Suppressor macrophage (primary cell): ENCODE data around the gene TMEM260.
A peak's percentile ranks its signal among the peaks of the same experiment; 100 is the strongest.

Source experiments
- DNase-seq, 4 experiments: peaks; one replicate each; pipeline ENCODE4 v3.0.0-alpha.2; 2020 to 2022
- total RNA-seq, 17 experiments: gene quantifications; one replicate each; lab custom pipeline; 2026; ENCODE audit warnings: mixed read lengths in 6 of 17, inconsistent platforms in 3 of 17; lab: John Stamatoyannopoulos, UW

The TMEM260 gene
- 11.6 to 31.0 (median 21.2) reads per million in 17 experiments for total RNA-seq

- DNase-seq, result peak; percentile 91 to 94 (median 94)
Observed at GRCh38 chr14:56579345-56580220, at the start of gene TMEM260. TMEM260 (plus strand) TSS chr14:56579798; CDS start chr14:56579915, 117 bp downstream.

GRCh38 chr14:56532546-56532945, 47.1 kb upstream of the TMEM260 start:
- no peak for DNase-seq

GRCh38 chr14:56534656-56535055, 44.9 kb upstream of the TMEM260 start:
- no peak for DNase-seq

DNA sequence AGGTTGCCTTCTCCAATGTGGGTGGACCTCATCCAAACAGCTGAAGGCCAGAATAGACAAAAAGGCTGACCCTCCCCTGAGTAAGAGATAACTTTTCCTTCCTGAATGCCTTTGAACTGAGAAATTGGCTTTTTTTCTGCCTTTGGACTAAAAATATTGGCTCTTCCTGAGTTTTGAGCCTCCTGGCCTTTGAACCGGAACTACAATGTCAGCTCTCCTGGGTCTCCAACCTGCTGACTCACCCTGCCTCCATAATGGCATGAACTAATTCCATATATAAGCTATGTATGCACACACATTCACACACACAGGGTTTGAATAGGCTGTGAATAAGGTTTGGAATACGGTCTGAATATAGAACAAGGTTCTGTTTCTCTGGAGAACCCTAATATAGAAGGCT, 39.7 kb upstream of the TMEM260 start:
- no peak for DNase-seq

- no peak for DNase-seq
Observed at GRCh38 chr14:56543436-56543835, 36.2 kb upstream of the TMEM260 start.

GRCh38 chr14:56549721-56550120, 29.9 kb upstream of the TMEM260 start:
- DNase-seq, result no peak

GRCh38 chr14:56552615-56553014, 27.0 kb upstream of the TMEM260 start:
- no peak for DNase-seq

GRCh38 chr14:56554301-56554700, 25.3 kb upstream of the TMEM260 start:
- DNase-seq, result no peak

DNA sequence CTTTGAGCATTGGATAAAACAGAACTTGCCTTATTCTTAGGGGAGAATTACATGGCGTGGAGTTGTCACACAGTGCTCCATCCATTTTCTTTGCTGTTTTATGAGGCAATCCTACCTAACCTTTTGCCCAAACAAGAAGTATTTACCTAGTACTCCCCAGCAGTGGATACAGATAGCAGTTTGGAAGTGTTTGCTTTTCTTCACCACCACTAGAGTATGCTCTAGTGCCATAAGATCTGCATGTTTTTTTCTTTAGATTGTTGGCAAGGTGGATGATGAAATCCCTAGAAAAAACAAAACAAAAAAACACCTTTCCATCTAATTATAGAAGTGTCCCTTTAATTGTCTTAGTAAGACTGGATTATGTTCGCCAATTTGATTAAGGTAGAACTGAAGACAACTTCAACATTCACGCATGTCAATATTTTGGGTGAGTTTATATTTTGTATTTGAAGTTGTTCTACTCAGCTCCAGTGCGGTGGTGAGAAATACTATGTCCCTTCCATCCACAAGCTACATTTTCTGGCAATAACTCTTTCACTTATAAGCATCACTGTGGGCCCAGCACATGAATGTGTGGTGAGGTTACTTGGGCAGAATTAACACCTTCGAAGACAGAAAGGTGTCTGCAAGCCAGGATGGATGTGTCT, 23.6 kb upstream of the TMEM260 start:
- peak in 1 of 4 experiments; percentile 6 for DNase-seq

- no peak for DNase-seq
Observed at GRCh38 chr14:56559182-56559581, 20.4 kb upstream of the TMEM260 start.

DNA sequence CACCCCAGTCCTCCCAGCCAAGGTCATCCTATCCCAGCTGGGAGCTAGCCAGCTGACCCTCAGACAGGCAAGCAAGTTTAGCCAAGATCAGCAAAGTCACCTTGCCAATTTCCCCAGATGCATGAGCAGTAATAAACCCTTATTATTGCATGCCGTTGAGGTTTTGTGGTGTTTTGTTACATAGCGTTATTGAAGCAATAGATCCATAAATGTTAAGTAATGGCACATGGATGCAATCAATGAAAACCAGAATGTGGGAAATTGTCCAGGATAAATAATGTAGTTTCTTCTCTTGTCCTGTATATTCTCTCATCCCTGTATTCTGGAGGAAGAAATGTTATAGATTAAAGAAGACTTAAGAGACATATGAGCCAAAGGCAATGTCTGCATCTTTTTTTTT, 18.0 kb upstream of the TMEM260 start:
- DNase-seq, result no peak

GRCh38 chr14:56562883-56563282, 16.7 kb upstream of the TMEM260 start:
- no peak for DNase-seq

GRCh38 chr14:56569174-56569573, 10.4 kb upstream of the TMEM260 start:
- no peak for DNase-seq

DNA sequence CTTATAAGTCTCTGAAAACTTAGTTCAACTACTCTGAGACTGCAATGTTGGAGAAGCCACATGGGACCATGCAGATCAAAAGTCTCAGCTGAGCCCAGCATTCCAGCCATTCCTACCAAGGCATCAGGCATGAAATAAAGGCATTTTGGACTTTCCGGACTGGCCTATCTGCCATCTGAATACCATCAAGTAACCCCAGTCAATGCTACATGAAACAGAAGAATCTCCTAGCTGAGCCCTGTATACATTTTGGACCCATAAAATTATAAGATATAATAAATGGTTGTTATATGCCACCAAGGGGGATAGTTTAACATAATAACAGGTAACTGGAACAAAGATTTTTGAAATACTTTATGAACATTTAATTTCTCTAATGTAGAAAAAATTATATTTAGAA, 9.3 kb upstream of the TMEM260 start:
- DNase-seq, result no peak

GRCh38 chr14:56580221-56580711, 668 bp downstream of the TMEM260 start:
- peak in 1 of 4 experiments; percentile 29 for DNase-seq

GRCh38 chr14:56581041-56581727, 1.6 kb downstream of the TMEM260 start:
- DNase-seq, result peak in 2 of 4 experiments; percentile 5 to 14

GRCh38 chr14:56585461-56586084, 6.0 kb downstream of the TMEM260 start:
- DNase-seq, result no peak

DNA sequence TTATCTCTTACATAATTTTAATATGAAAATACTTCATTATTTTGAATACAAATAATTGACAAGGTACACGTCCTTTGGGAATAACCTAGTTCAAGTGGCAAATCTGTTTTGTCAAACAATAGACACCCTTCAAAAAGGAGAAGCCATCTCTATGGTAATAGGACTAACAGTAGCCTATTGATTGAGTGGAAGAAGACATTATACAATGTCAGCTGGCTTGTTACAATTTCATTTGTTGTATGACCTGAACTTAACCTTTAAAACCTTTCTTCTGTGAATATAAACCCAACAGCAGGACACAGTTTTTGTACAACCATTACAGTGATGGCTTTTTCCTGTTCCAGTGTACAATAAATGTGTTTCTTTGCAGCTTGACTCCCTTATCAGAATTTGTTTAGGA, 8.1 kb downstream of the TMEM260 start:
- DNase-seq, result no peak

GRCh38 chr14:56590535-56590960, 10.9 kb downstream of the TMEM260 start:
- no peak for DNase-seq

DNA sequence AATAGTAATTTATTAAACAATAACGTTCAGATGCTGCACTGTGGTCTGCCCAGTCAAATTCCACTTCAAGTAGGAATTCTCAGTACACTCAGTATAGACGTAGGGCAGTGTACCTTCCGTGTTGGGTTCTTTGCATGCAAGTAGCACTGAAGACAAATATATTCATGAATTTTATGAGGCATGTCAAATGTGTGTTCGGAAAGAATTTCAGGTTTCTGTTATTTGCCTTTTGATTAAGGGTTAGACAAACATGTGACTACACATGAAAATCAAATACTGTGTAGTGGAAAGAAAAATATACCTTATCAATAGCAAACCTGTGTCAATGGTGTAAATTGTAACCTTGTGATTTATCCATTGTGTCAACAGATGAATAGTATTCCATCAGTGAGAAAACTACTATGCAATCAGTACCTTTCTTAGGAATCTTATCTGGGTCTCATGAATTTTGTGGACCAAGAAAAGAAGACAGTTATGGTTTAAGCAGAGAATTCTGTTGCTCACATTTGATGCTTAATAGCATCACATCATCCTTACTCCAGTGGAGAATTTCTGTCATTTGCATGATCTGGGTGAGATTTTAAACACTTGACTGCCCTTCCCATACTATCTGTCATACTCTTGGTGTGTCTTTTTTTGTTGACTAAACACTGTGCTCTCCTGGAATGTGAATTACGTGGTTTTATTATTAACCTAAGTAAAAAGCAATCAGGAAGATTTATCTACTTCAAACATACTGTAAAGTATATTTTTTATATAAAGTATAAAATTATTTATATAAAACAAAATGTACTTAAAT, 13.3 kb downstream of the TMEM260 start:
- no peak for DNase-seq

- no peak for DNase-seq
Observed at GRCh38 chr14:56594428-56594827, 14.8 kb downstream of the TMEM260 start.

GRCh38 chr14:56598519-56598918, 18.9 kb downstream of the TMEM260 start:
- no peak for DNase-seq
